ENCODE measurements around the gene FKBP15.

GRCh38 chr9:113187929-113188595, 33.0 kb downstream of the FKBP15 start:
- TF ChIP-seq POLR2A (IDR thresholded peaks at IDR 0.05; ENCODE audit: low read depth) (no peak), CTCF (IDR thresholded peaks at IDR 0.05) (no peak)

All from esophagus muscularis mucosa (tissue), 3 donors.